Mucosa of stomach (tissue), 1 donor: ENCODE data around the gene CUL1.

ENCODE experiments used
- H3K27me3 ChIP-seq: one replicate; pipeline ENCODE4 v1.7.0; 2013; ENCODE audit warnings: mild to moderate bottlenecking, low read length; ENCODE audit not compliant: control insufficient read depth, insufficient read depth
- H3K36me3 ChIP-seq: one replicate; pipeline ENCODE4 v1.7.0; 2013; ENCODE audit warnings: low read length; ENCODE audit not compliant: control insufficient read depth, insufficient read depth
- H3K4me1 ChIP-seq: one replicate; pipeline ENCODE4 v1.7.0; 2013; ENCODE audit warnings: mild to moderate bottlenecking, low read length; ENCODE audit not compliant: control insufficient read depth, insufficient read depth
- H3K4me3 ChIP-seq: one replicate; pipeline ENCODE4 v1.7.0; 2013; ENCODE audit warnings: low read length
- H3K9ac ChIP-seq: one replicate; pipeline ENCODE4 v1.7.0; 2013; ENCODE audit warnings: mild to moderate bottlenecking, low read length, moderate library complexity
- H3K9me3 ChIP-seq: one replicate; pipeline ENCODE4 v1.7.0; 2013; ENCODE audit warnings: mild to moderate bottlenecking, low read length, moderate library complexity; ENCODE audit not compliant: control insufficient read depth
- donor health status: Pancreatic carcinoma.

CUL1 gene

DNA sequence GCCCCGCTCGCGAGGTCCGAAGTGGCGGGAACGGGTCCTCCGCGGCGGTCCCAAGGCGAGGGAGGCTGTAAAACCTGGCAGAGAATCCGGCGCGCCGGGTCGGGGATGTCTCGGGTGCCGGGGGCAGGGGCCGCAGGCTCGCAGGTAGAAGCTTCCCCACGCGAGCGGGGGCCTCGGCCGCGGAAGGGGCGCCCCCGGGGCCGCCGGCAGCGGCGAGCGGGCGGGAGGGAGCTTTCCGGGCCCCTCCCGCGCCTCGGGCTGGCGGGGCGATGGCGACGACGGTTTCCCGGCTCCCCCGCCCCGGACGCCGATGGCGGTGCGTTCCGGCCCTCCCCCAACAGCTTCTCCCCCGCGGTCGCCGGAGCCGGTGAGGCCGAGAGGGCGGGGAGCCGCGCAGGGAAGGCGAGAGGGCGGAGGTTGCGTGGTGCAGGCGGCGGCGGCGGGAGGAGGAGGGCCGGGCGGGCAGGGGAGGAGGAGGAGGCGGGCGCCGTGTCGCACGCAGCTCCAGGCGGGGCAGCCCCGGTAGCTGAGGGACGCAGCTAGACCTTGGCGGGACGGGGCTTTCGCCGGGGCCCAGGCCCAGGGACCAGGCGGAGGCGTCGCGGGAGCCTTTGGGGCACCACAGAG is at the start of gene CUL1:
CUL1 (plus strand) TSS at position 507 of the 627 bp plus-strand sequence. CDS start 31,220 bp downstream, outside the sequence.
- H3K27me3 ChIP-seq, result no peaks in the 10 kb centered on the region
- H3K4me1 ChIP-seq, result peaks cover 22% of the 10 kb centered on the region
- H3K9ac ChIP-seq, result peak within 1 kb of the TSS; percentile 91
- H3K9me3 ChIP-seq, result no peaks in the 10 kb centered on the region
- H3K4me3 ChIP-seq, result peak within 1 kb of the TSS; percentile 47
- no peaks in the 10 kb centered on the region for H3K36me3 ChIP-seq

DNA sequence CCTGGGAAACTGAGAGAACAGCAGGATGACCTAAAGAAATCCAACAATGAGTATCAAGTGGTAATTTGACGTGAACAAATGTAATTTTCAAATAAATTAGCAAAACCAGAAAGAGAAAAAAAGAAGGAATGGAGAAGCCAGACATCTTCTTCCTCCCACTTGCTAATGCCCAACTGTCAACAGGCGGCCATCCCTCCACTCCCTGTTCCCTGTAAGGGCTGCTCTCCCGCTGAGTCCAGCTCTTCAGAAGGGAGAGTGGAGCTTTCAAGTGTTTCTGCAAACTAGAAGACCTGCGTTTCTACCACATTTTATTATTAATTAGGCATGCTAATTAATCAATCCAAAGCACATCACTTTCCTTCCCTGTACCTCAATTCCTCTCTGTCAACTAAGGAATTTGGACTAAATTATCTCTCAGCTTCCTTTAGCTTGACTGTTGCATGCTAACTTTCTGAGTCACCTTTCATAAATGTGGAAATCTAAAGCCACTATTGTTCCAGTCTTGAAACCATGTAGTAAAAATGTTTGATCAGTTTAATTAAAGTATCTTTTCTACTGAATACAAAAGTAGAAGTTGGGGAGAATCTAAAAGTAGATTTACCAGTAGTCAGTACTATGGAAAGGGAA is 48.4 kb upstream of the CUL1 start:
- no peaks in the 10 kb centered on the region for H3K27me3 ChIP-seq
- H3K9me3 ChIP-seq, result no peaks in the 10 kb centered on the region
- H3K4me1 ChIP-seq, result no peaks in the 10 kb centered on the region
- H3K9ac ChIP-seq, result no peak overlapping the region
- no peak overlapping the region for H3K4me3 ChIP-seq
- H3K36me3 ChIP-seq, result no peaks in the 10 kb centered on the region

DNA sequence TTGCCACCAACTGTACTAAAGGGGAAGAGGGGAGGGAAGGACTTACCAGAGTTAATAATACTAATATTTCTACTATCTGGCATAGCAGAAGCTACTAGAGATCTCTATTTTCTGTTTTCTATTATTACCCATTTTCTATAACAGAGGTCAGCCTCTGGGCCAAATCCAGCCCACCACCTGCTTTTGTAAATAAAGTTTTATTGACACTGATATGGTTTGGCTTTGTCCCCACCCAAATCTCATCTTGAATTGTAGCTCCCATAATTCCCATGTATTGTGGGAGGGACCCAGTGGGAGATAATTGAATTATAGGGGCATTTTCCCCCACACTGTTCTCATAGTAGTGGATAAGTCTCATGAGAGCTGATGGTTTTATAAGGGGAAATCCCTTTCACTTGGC is 45.9 kb upstream of the CUL1 start:
- Histone ChIP-seq H3K27me3 (no peaks in the 10 kb centered on the region), H3K9ac (no peak overlapping the region), H3K9me3 (no peaks in the 10 kb centered on the region), H3K36me3 (no peaks in the 10 kb centered on the region), H3K4me1 (no peaks in the 10 kb centered on the region), H3K4me3 (no peak overlapping the region)

DNA sequence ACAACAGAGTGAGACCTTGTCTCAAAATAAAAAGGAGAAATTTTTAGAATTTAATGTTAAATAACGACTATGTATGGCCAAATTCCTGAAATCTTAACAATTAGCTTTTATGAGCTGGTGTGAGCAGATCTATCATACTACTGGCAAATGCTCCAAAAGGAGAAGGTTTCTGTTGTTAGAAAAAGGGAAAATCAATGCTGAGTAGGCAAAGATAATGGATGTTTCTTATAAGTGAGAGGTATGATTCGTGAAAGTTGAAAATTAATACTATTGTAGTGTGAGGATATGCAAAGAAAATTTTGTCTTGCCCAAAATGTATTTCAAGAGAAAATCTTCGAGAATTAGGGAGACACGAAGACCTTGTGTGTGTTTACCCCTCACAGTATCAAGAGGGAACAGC is 40.8 kb upstream of the CUL1 start:
- Histone ChIP-seq H3K27me3 (no peaks in the 10 kb centered on the region), H3K36me3 (no peaks in the 10 kb centered on the region), H3K9me3 (no peaks in the 10 kb centered on the region), H3K4me3 (no peak overlapping the region), H3K9ac (no peak overlapping the region), H3K4me1 (no peaks in the 10 kb centered on the region)

DNA sequence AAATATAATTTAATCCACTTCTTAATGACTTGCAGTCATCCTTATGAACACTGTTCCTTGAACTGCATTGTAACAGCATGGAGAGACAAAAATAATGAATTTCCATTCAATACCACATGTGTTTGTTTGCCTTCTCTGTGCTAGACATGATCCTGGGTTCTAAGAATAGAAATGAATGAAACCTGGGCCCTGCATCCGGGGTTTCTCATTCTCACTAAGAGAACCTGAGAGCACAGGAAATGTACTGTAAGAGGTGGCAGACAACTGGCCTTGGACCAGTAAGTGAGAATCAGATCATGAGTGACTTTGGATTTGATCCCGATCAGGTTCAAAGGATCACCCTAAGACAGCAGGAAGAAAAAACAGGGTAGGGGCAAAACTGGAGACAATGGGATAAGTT is 37.2 kb upstream of the CUL1 start:
- no peaks in the 10 kb centered on the region for H3K36me3 ChIP-seq
- no peaks in the 10 kb centered on the region for H3K4me1 ChIP-seq
- H3K9me3 ChIP-seq, result no peaks in the 10 kb centered on the region
- no peak overlapping the region for H3K9ac ChIP-seq
- no peaks in the 10 kb centered on the region for H3K27me3 ChIP-seq
- H3K4me3 ChIP-seq, result no peak overlapping the region

DNA sequence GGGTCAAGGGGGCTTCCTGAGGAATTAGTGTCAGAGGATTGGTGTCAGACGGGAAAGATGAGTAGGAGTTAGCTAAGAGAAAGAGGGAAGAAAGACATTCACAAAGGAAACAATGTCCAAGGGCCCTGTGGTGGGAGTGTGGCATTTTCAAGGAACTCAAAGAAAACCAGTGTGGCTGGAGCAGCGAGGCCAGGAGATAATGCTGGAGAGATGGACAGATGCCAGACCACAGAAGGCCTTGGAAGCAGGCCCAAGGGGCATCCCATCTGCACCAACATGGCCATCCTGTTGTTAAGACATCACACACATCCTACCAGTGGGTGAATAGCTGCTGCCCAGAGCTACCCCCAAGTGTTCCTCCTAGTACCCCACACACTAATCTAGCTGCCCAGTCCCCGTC is 36.1 kb upstream of the CUL1 start:
- Histone ChIP-seq H3K4me1 (no peaks in the 10 kb centered on the region), H3K9me3 (no peaks in the 10 kb centered on the region), H3K4me3 (no peak overlapping the region), H3K9ac (no peak overlapping the region), H3K36me3 (no peaks in the 10 kb centered on the region), H3K27me3 (no peaks in the 10 kb centered on the region)

DNA sequence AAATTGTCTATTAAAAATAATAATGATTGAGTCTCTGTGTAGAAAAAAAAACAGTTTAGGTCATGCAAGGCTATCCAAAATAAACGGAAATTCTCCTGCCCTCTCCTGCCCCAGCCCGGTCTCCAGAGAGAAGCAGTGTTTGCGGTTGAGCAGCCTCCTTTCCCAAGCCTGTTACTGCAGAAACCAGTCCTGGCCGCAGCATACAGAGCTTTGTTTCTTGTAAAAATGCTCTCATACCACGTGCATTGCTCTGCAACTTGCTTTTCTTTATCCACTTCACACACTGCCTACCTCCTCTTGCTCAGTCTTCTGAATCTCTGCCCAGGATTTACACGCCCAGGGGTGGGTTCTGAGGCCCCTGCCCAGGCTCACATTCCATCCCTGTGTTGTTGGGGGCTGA is 34.4 kb upstream of the CUL1 start:
- no peak overlapping the region for H3K4me3 ChIP-seq
- H3K36me3 ChIP-seq, result no peaks in the 10 kb centered on the region
- no peaks in the 10 kb centered on the region for H3K4me1 ChIP-seq
- no peak overlapping the region for H3K9ac ChIP-seq
- H3K9me3 ChIP-seq, result no peaks in the 10 kb centered on the region
- H3K27me3 ChIP-seq, result no peaks in the 10 kb centered on the region

DNA sequence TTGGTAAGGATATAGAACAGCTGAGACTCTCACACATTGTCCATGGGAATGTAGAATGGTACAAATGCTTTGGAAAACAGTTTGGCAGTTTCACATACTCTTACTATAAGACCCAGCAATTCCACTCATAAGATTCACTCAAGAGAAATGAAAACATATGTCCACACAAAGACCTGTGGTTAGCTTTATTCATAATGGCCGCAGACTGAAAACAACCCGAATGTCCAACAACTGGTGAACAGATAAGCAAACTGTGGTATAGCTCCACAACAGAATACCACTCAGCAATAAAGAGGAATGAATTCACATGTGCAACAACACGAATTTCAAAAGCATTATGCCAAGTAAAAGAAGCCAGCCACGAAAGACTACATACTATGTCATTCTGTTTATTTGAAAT is 33.5 kb upstream of the CUL1 start:
- no peaks in the 10 kb centered on the region for H3K27me3 ChIP-seq
- H3K4me3 ChIP-seq, result no peak overlapping the region
- no peaks in the 10 kb centered on the region for H3K36me3 ChIP-seq
- H3K9ac ChIP-seq, result no peak overlapping the region
- H3K9me3 ChIP-seq, result no peaks in the 10 kb centered on the region
- H3K4me1 ChIP-seq, result no peaks in the 10 kb centered on the region

DNA sequence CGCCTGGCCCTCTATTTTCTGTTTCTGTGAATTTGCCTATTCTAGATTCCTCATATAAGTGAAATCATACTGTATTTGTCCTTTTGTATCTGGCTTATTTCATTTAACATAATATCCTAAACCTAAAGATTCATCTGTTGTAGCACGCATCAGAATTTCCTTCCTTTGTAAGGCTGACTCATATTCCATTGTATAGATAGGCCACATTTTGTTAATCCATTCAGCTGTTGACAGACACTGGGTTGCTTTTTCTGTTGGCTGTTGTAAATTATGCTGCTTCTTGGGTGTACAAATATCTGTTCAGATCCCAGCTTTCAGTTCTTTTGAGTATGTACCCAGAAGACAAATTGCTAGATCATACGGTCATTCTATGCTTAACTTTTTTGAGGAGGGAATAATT is 28.8 kb upstream of the CUL1 start:
- H3K27me3 ChIP-seq, result no peaks in the 10 kb centered on the region
- no peaks in the 10 kb centered on the region for H3K36me3 ChIP-seq
- H3K9ac ChIP-seq, result no peak overlapping the region
- H3K4me3 ChIP-seq, result no peak overlapping the region
- H3K4me1 ChIP-seq, result no peaks in the 10 kb centered on the region
- no peaks in the 10 kb centered on the region for H3K9me3 ChIP-seq

DNA sequence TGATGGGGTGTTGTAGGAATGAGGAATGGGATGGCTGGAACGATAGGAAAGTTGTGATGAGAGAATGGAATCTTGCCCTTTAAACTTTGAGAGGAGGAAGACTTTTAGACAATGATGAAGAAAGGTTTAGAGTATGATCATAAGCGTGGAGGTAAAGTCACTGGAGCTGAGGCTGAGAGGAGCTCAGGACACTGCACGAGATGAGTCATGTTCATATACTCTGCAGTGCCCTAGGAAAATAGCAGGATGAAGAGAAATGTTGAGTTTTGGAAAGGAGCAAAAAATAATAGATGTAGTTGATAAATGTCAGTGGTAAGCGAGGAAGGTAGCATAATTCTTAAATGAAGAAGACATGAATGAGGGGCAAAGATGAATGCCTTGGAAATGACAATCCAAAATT is 28.3 kb upstream of the CUL1 start:
- H3K4me3 ChIP-seq, result no peak overlapping the region
- no peak overlapping the region for H3K9ac ChIP-seq
- H3K4me1 ChIP-seq, result no peaks in the 10 kb centered on the region
- no peaks in the 10 kb centered on the region for H3K36me3 ChIP-seq
- peaks cover under 1% of the 10 kb centered on the region for H3K27me3 ChIP-seq
- H3K9me3 ChIP-seq, result no peaks in the 10 kb centered on the region

DNA sequence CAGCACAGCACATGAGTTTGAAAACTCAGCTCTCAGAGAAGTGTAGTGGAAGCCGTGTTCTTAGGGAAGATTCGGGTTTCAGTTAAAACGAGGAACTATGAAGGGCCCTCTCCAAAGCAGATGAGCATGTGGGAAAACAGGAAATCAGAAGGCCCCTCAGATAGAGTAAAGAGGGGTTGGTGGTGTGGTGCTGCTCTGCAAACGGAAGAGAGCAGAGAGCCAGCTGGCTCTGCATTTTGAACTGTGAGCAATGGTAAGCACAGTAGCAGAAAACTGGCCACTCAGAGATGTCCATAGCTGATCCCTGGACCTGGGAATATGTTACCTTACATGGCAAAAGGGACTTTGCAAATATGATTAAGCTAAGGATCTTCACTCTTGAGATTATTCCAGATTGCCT is 27.9 kb upstream of the CUL1 start:
- Histone ChIP-seq H3K9me3 (no peaks in the 10 kb centered on the region), H3K9ac (no peak overlapping the region), H3K4me1 (no peaks in the 10 kb centered on the region), H3K4me3 (no peak overlapping the region), H3K36me3 (no peaks in the 10 kb centered on the region), H3K27me3 (peaks cover 5% of the 10 kb centered on the region)

DNA sequence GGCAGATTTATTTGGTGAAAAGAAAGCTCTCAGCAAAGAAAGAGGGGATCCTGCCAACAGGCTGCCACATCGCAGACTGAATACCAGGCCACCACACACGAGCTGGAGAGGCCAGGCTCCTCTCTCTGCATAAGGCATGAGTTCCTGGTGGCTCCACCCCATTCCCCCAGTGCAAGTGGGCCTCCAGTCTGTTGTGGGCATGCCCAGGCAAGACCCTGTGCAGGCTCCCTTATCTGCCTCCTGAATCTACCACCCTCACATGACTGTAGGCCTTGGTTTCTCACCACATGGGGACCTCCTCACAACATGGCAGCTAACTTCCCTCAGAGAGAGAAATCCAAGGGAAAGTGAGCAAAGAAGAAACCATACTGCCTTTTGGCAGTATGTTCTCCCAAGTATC is 26.7 kb upstream of the CUL1 start:
- no peaks in the 10 kb centered on the region for H3K9me3 ChIP-seq
- no peaks in the 10 kb centered on the region for H3K4me1 ChIP-seq
- no peak overlapping the region for H3K4me3 ChIP-seq
- no peak overlapping the region for H3K9ac ChIP-seq
- no peaks in the 10 kb centered on the region for H3K36me3 ChIP-seq
- H3K27me3 ChIP-seq, result peaks cover 5% of the 10 kb centered on the region

DNA sequence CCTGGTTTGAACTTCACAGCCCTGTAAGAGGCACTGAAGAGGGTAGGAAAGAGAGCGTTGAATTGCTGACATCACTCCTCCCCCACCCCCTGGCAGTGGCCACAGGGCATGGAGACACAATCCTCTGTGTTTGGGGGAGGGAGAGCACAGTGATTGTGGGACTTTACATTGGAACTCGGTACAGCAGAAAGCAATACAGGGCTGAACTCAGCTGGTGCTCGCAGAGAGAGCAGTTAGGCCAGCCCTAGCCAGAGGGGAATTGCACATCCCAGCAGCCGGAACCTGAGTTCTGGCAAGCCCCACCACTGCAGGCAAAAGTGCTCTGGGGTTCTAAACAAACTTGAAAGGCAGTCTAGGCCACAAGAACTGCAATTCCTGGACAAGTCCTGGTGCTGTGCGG is 24.0 kb upstream of the CUL1 start:
- no peaks in the 10 kb centered on the region for H3K36me3 ChIP-seq
- no peak overlapping the region for H3K9ac ChIP-seq
- no peak overlapping the region for H3K4me3 ChIP-seq
- peaks cover 5% of the 10 kb centered on the region for H3K27me3 ChIP-seq
- no peaks in the 10 kb centered on the region for H3K4me1 ChIP-seq
- H3K9me3 ChIP-seq, result no peaks in the 10 kb centered on the region
